ENCODE data around the gene PDGFB.
A peak's percentile ranks its signal among the peaks of the same experiment; 100 is the strongest.
"Not testable (repeated sequence)": the region's sequence is repeated elsewhere in the genome, so short reads cannot be mapped to it uniquely, and the experiment has no call there.

The PDGFB gene

GRCh38 chr22:39223091-39223710 is 21.6 kb downstream of the PDGFB start:
- DNase-seq = no peak

GRCh38 chr22:39221999-39222686 is 22.6 kb downstream of the PDGFB start:
- DNase-seq = no peak

- DNase-seq = no peak
Measured at GRCh38 chr22:39220890-39221850, 23.6 kb downstream of the PDGFB start.

- DNase-seq = no peak
Measured at GRCh38 chr22:39220450-39220849, 24.3 kb downstream of the PDGFB start.

- no peak for DNase-seq
Measured at GRCh38 chr22:39219071-39220039, 25.4 kb downstream of the PDGFB start.

GRCh38 chr22:39218432-39218831 is 26.4 kb downstream of the PDGFB start:
- DNase-seq = not testable (repeated sequence)

- no peak for DNase-seq
Measured at GRCh38 chr22:39216143-39216490, 28.7 kb downstream of the PDGFB start.

- DNase-seq = peak; percentile 27
Measured at GRCh38 chr22:39215426-39216142, 29.2 kb downstream of the PDGFB start.

GRCh38 chr22:39215070-39215396 is 29.7 kb downstream of the PDGFB start:
- DNase-seq = no peak

- no peak for DNase-seq
Measured at GRCh38 chr22:39214383-39215069, 30.3 kb downstream of the PDGFB start.

- DNase-seq = no peak
Measured at GRCh38 chr22:39214006-39214382, 30.8 kb downstream of the PDGFB start.

GRCh38 chr22:39212721-39213376 is 31.9 kb downstream of the PDGFB start:
- DNase-seq = no peak

- no peak for DNase-seq
Measured at GRCh38 chr22:39209756-39210155, 35.0 kb downstream of the PDGFB start.

- DNase-seq = no peak
Measured at GRCh38 chr22:39208013-39208680, 36.6 kb downstream of the PDGFB start.

- DNase-seq = no peak
Measured at GRCh38 chr22:39207141-39208012, 37.4 kb downstream of the PDGFB start.

GRCh38 chr22:39206491-39206890 is 38.3 kb downstream of the PDGFB start:
- no peak for DNase-seq

- DNase-seq = peak; percentile 52
Measured at GRCh38 chr22:39205344-39206021, 39.3 kb downstream of the PDGFB start.

- no peak for DNase-seq
Measured at GRCh38 chr22:39204216-39204615, 40.6 kb downstream of the PDGFB start.

- no peak for DNase-seq
Measured at GRCh38 chr22:39197578-39197977, 47.2 kb downstream of the PDGFB start.
